LNCaP clone FGC (cell line): ENCODE data around the gene MPZ.

Experiments used
- DNase-seq: peaks from one replicate; pipeline ENCODE4 v3.0.0-alpha.2; 2011; ENCODE audit warnings: low read depth
- H3K4me3 ChIP-seq: 2 replicates; pipeline ENCODE4 v1.5.1; 2011; ENCODE audit warnings: mild to moderate bottlenecking, low read depth, low read length, control low read depth
- CTCF ChIP-seq: IDR thresholded peaks from 2 replicates; pipeline ENCODE4 v1.5.1; 2012; ENCODE audit warnings: mild to moderate bottlenecking; ENCODE audit not compliant: control insufficient read depth, insufficient read depth; ENCODE audit errors: extremely low read depth

The MPZ gene

GRCh38 chr1:161282991-161283390 lies 26.8 kb downstream of the MPZ start:
- no peak overlapping the region for H3K4me3 ChIP-seq
- no peak for TF ChIP-seq CTCF
- no peak for DNase-seq

- no peak for DNase-seq
- no peak overlapping the region for H3K4me3 ChIP-seq
- no peak for TF ChIP-seq CTCF
Observed at GRCh38 chr1:161274874-161275273, 34.9 kb downstream of the MPZ start.

- no peak for DNase-seq
- no peak overlapping the region for H3K4me3 ChIP-seq
- no peak for TF ChIP-seq CTCF
Observed at GRCh38 chr1:161273402-161273801, 36.4 kb downstream of the MPZ start.

GRCh38 chr1:161267321-161267720 lies 42.4 kb downstream of the MPZ start:
- no peak for DNase-seq
- TF ChIP-seq CTCF = no peak
- H3K4me3 ChIP-seq = no peak overlapping the region

- H3K4me3 ChIP-seq = no peak overlapping the region
- no peak for DNase-seq
- TF ChIP-seq CTCF = no peak
Observed at GRCh38 chr1:161266836-161267235, 42.9 kb downstream of the MPZ start.

- TF ChIP-seq CTCF = no peak
- no peak overlapping the region for H3K4me3 ChIP-seq
- no peak for DNase-seq
Observed at GRCh38 chr1:161266202-161266601, 43.6 kb downstream of the MPZ start.

GRCh38 chr1:161265305-161265704 lies 44.5 kb downstream of the MPZ start:
- no peak for TF ChIP-seq CTCF
- DNase-seq = no peak
- H3K4me3 ChIP-seq = no peak overlapping the region
